Kidney (tissue), 14 donors: Measurements from ENCODE around the gene LCLAT1. TPM values are rescaled to one million over a fixed set of nuclear protein-coding genes. Genes with fewer than 3 reads are reported as not detected.
A peak's percentile ranks its signal among the peaks of the same experiment; 100 is the strongest.

ENCODE experiments used
- DNase-seq, 5 donors: peaks; one replicate each; pipeline ENCODE4 v3.0.0-alpha.2; 2013 to 2020
- FAIRE-seq: peaks from 2 replicates; lab custom pipeline; 2012; peaks lifted over from hg19 to GRCh38; lab: Jason Lieb, UNC
- H3K27ac ChIP-seq, 2 donors: one replicate each; pipeline ENCODE4 v1.7.0; 2013; ENCODE audit warnings: low read depth in 2 of 2, low read length in 2 of 2, inconsistent platforms in 1 of 2
- H3K27me3 ChIP-seq: one replicate; pipeline ENCODE4 v1.7.1; 2013; ENCODE audit warnings: low read length, inconsistent platforms; ENCODE audit not compliant: control insufficient read depth, insufficient read depth
- H3K36me3 ChIP-seq, 3 donors: one replicate each; pipeline versions ENCODE4 v1.7.0 to v1.7.1; 2013; ENCODE audit warnings: low read length in 3 of 3, control low read depth in 1 of 3, inconsistent platforms in 1 of 3; ENCODE audit not compliant: insufficient read depth in 3 of 3, control insufficient read depth in 2 of 3
- H3K4me1 ChIP-seq, 3 donors: one replicate each; pipeline versions ENCODE4 v1.7.0 to v1.7.1; 2013; ENCODE audit warnings: low read length in 3 of 3, inconsistent platforms in 1 of 3, low read depth in 1 of 3; ENCODE audit not compliant: control insufficient read depth in 2 of 3, insufficient read depth in 2 of 3
- H3K4me3 ChIP-seq, 3 donors: one replicate each; pipeline versions ENCODE4 v1.7.0 to v1.8.1; 2013; ENCODE audit warnings: low read length in 3 of 3, control low read depth in 1 of 3, inconsistent platforms in 1 of 3
- H3K9ac ChIP-seq, 3 donors: one replicate each; pipeline versions ENCODE4 v1.7.0 to v1.7.1; 2013; ENCODE audit warnings: low read length in 3 of 3, control low read depth in 1 of 3, inconsistent platforms in 1 of 3
- H3K9me3 ChIP-seq, 3 donors: one replicate each; pipeline versions ENCODE4 v1.7.0 to v1.7.1; 2013; ENCODE audit warnings: low read length in 3 of 3, control low read depth in 1 of 3, inconsistent platforms in 1 of 3; ENCODE audit not compliant: control insufficient read depth in 2 of 3, insufficient read depth in 1 of 3
- CTCF ChIP-seq: IDR thresholded peaks from 3 replicates; pipeline ENCODE4 v1.5.1; 2012; ENCODE audit warnings: mild to moderate bottlenecking, moderate library complexity, borderline replicate concordance; ENCODE audit not compliant: insufficient read depth; ENCODE audit errors: extremely low read depth
- intact Hi-C: fragments of 100-400 bp; cut with DNase I; formaldehyde crosslinking; loops from one replicate; pipeline ENCODE4 v1.11.1; 2022
- polyA plus RNA-seq: library from polyadenylated mRNA; stranded (reverse); fragments of 350-450 nt; fragmentation: Illumina TruSeq; extraction: RNeasy Lipid Tissue Mini Kit (QIAGEN cat#74804); gene quantifications from one replicate; pipeline ENCODE4 v1.2.3, GENCODE V29; 2014; ENCODE audit warnings: low read depth, low replicate concordance; ENCODE audit not compliant: insufficient read depth
- total RNA-seq: library from RNA; stranded (reverse); fragmentation: NEBNext Ultra II Directional; extraction: Animal tissue kit (Norgen Biotek cat#: 25700); gene quantifications from one replicate; pipeline ENCODE4 v1.2.1, GENCODE V29; 2021
- donor health status: control.
- donor health status: control.
- donor health status: control.
- donor health status: control.
- donor health status: control.
- donor health status: DM: yes; HTN: yes; CAD: no.
- donor health status: Normal renal cell carcinoma (clear cell type).

LCLAT1 gene
- total and polyA plus RNA-seq, 2 donors from 2014 or later, result 5.6 to 19.4 TPM

- intact Hi-C loops, result no loop called here
- no peak for FAIRE-seq
Measured at GRCh38 chr2:30628341-30628740, 181.3 kb downstream of the LCLAT1 start.

GRCh38 chr2:30629866-30630265 lies 182.8 kb downstream of the LCLAT1 start:
- no peaks in the 10 kb centered on the region for H3K27me3 ChIP-seq
- H3K4me1 ChIP-seq, result no peaks in the 10 kb centered on the region
- H3K9me3 ChIP-seq, result no peaks in the 10 kb centered on the region
- no peak overlapping the region for H3K9ac ChIP-seq
- intact Hi-C loops, result no loop called here
- H3K36me3 ChIP-seq, result no peaks in the 10 kb centered on the region
- DNase-seq (no peak), FAIRE-seq (no peak)
- H3K27ac ChIP-seq, result no peak overlapping the region
- no peak for TF ChIP-seq CTCF
- H3K4me3 ChIP-seq, result no peak overlapping the region

More at GRCh38 chr2:30628341-30628740, 181.3 kb downstream of the LCLAT1 start:
- H3K27ac ChIP-seq, result no peak overlapping the region
- TF ChIP-seq CTCF, result no peak
- H3K27me3 ChIP-seq, result no peaks in the 10 kb centered on the region
- H3K36me3 ChIP-seq, result no peaks in the 10 kb centered on the region
- H3K9me3 ChIP-seq, result no peaks in the 10 kb centered on the region
- H3K9ac ChIP-seq, result no peak overlapping the region
- DNase-seq, result peak in 2 of 5 donors; percentile 15 to 27
- no peaks in the 10 kb centered on the region for H3K4me1 ChIP-seq
- H3K4me3 ChIP-seq, result no peak overlapping the region

GRCh38 chr2:30631051-30631671 lies 184.1 kb downstream of the LCLAT1 start:
- H3K36me3 ChIP-seq, result no peaks in the 10 kb centered on the region
- no peaks in the 10 kb centered on the region for H3K27me3 ChIP-seq
- H3K27ac ChIP-seq, result no peak overlapping the region
- DNase-seq (no peak), FAIRE-seq (no peak)
- intact Hi-C loops, result no loop called here
- no peaks in the 10 kb centered on the region for H3K9me3 ChIP-seq
- no peak overlapping the region for H3K4me3 ChIP-seq
- H3K9ac ChIP-seq, result no peak overlapping the region
- no peak for TF ChIP-seq CTCF
- no peaks in the 10 kb centered on the region for H3K4me1 ChIP-seq

- H3K9ac ChIP-seq, result no peak overlapping the region
- intact Hi-C loops, result no loop called here
- no peak overlapping the region for H3K27ac ChIP-seq
- no peaks in the 10 kb centered on the region for H3K36me3 ChIP-seq
- H3K4me3 ChIP-seq, result no peak overlapping the region
- H3K9me3 ChIP-seq, result no peaks in the 10 kb centered on the region
- no peaks in the 10 kb centered on the region for H3K27me3 ChIP-seq
- no peaks in the 10 kb centered on the region for H3K4me1 ChIP-seq
- FAIRE-seq (no peak), DNase-seq (no peak)
- no peak for TF ChIP-seq CTCF
Measured at GRCh38 chr2:30633039-30633438, 186.0 kb downstream of the LCLAT1 start.
